AG10803 (cell line): Measurements from ENCODE around the gene TMEM250.

ENCODE experiments used
- DNase-seq: peaks from one replicate; pipeline ENCODE4 v3.0.0; 2010; ENCODE audit warnings: low read depth
- H3K4me3 ChIP-seq: 2 replicates; pipeline ENCODE4 v1.5.1; 2011; ENCODE audit warnings: mild to moderate bottlenecking, low read length, control low read depth
- CTCF ChIP-seq: conservative IDR thresholded peaks from 2 replicates; pipeline ENCODE4 v1.5.1; 2011; ENCODE audit warnings: mild to moderate bottlenecking, low read length, control low read depth, inconsistent platforms

The TMEM250 gene

GRCh38 chr9:136079211-136079915, 39.3 kb downstream of the TMEM250 start:
- no peak overlapping the region for H3K4me3 ChIP-seq
- no peak for DNase-seq
- no peak for TF ChIP-seq CTCF

GRCh38 chr9:136078498-136079011, 40.1 kb downstream of the TMEM250 start:
- H3K4me3 ChIP-seq: no peak overlapping the region
- DNase-seq: no peak
- TF ChIP-seq CTCF: no peak

GRCh38 chr9:136078024-136078423, 40.7 kb downstream of the TMEM250 start:
- TF ChIP-seq CTCF: no peak
- no peak for DNase-seq
- no peak overlapping the region for H3K4me3 ChIP-seq

GRCh38 chr9:136077491-136077890, 41.2 kb downstream of the TMEM250 start:
- no peak overlapping the region for H3K4me3 ChIP-seq
- DNase-seq: no peak
- TF ChIP-seq CTCF: no peak

GRCh38 chr9:136075881-136076678, 42.6 kb downstream of the TMEM250 start:
- no peak for TF ChIP-seq CTCF
- no peak overlapping the region for H3K4me3 ChIP-seq
- no peak for DNase-seq

GRCh38 chr9:136075134-136075841, 43.4 kb downstream of the TMEM250 start:
- no peak for TF ChIP-seq CTCF
- DNase-seq: no peak
- no peak overlapping the region for H3K4me3 ChIP-seq
